Astrocyte (in vitro differentiated cells and primary cell): ENCODE measurements around the gene ARHGAP24.

Experiments
- EZH2 ChIP-seq: IDR thresholded peaks from 2 replicates; pipeline ENCODE4 v1.6.1; 2012; ENCODE audit warnings: mild to moderate bottlenecking, low read length, inconsistent platforms; ENCODE audit not compliant: insufficient read depth
- TF ChIP-seq, protein P1 (sequence below): IDR thresholded peaks from 2 replicates; pipeline ENCODE4 v1.5.1; 2011; ENCODE audit warnings: low read depth, mild to moderate bottlenecking, inconsistent platforms, low read length, moderate library complexity; ENCODE audit not compliant: insufficient read depth

- TF ChIP-seq, protein P1, sequence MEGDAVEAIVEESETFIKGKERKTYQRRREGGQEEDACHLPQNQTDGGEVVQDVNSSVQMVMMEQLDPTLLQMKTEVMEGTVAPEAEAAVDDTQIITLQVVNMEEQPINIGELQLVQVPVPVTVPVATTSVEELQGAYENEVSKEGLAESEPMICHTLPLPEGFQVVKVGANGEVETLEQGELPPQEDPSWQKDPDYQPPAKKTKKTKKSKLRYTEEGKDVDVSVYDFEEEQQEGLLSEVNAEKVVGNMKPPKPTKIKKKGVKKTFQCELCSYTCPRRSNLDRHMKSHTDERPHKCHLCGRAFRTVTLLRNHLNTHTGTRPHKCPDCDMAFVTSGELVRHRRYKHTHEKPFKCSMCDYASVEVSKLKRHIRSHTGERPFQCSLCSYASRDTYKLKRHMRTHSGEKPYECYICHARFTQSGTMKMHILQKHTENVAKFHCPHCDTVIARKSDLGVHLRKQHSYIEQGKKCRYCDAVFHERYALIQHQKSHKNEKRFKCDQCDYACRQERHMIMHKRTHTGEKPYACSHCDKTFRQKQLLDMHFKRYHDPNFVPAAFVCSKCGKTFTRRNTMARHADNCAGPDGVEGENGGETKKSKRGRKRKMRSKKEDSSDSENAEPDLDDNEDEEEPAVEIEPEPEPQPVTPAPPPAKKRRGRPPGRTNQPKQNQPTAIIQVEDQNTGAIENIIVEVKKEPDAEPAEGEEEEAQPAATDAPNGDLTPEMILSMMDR: no peak
- no peak for TF ChIP-seq EZH2
These were observed 28.6 kb upstream of the ARHGAP24 start for GRCh38 chr4:85446141-85446861.
